GM12865 (cell line): Measurements from ENCODE around the gene ARHGAP30.
A peak's percentile ranks its signal among the peaks of the same experiment; 100 is the strongest.

Experiments
- DNase-seq: peaks from one replicate; pipeline ENCODE4 v3.0.0; 2010; ENCODE audit warnings: low read depth
- H3K4me3 ChIP-seq: 2 replicates; pipeline ENCODE4 v1.5.1; 2011; ENCODE audit warnings: mild to moderate bottlenecking, low read depth, low read length, control low read depth
- TF ChIP-seq, protein P1 (sequence below): IDR thresholded peaks from 2 replicates; pipeline ENCODE4 v1.5.1; 2011; ENCODE audit warnings: low read length, control low read depth, low read depth, inconsistent platforms; ENCODE audit not compliant: insufficient read depth; ENCODE audit errors: missing control alignments

ARHGAP30 gene

DNA sequence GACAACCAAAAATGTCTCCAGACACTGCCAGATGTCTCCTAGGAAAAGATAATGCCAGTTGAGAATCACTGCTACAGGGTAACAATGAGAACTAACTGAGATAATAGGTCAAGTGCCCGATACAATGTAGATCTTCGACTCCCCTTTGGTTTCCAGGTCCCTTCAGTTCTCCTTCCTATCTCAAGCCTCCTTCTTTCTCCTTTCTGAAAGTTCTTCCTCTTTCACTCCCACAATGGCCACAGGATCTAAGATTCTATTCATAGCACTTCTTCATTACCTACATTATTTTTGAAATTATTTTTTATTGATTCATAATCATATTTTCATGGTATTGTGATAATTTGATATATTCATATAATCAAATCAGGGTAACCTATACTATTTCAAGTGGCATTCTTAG lies 41.8 kb upstream of the ARHGAP30 start:
- TF ChIP-seq, protein P1, sequence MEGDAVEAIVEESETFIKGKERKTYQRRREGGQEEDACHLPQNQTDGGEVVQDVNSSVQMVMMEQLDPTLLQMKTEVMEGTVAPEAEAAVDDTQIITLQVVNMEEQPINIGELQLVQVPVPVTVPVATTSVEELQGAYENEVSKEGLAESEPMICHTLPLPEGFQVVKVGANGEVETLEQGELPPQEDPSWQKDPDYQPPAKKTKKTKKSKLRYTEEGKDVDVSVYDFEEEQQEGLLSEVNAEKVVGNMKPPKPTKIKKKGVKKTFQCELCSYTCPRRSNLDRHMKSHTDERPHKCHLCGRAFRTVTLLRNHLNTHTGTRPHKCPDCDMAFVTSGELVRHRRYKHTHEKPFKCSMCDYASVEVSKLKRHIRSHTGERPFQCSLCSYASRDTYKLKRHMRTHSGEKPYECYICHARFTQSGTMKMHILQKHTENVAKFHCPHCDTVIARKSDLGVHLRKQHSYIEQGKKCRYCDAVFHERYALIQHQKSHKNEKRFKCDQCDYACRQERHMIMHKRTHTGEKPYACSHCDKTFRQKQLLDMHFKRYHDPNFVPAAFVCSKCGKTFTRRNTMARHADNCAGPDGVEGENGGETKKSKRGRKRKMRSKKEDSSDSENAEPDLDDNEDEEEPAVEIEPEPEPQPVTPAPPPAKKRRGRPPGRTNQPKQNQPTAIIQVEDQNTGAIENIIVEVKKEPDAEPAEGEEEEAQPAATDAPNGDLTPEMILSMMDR = no peak
- no peak for DNase-seq
- H3K4me3 ChIP-seq = no peak overlapping the region

DNA sequence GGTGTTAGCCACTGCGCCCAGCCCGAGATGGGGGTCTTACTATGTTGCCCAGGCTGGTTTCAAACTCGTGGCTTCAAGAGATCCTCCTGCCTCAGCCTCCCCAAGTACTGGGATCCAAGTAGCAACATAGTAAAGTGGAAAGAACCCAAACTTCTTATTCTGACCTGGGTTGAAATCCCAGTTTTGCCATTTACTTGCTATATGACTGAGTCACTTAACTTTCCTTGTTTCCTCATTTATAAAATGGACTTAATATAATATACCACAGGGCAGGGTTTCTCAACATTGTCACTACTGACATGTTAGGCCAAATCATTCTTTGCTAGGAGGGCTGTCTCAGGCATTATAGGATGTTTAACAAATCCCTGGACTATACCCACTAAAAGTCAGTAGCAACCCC lies 41.4 kb upstream of the ARHGAP30 start:
- TF ChIP-seq, protein P1 = no peak
- H3K4me3 ChIP-seq = no peak overlapping the region
- no peak for DNase-seq

DNA sequence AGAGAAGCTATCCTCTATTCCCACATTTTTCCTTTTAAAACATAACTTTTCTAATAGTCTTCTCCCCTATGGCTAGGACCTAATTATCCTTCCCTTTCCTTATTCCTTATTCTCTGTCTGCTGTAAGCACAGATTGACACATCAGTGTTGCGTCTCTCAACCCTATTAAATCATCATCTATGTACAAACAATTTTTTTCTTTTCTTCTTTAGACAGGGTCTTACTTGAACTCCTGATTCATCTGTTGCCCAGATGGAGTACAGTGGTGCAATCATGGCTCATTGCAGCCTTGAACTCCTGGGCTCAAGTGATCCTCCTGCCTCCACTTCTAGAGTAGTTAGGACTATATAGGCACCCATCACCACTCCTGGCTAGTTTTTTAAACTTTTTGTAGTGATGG lies 36.7 kb upstream of the ARHGAP30 start:
- TF ChIP-seq, protein P1 = no peak
- no peak overlapping the region for H3K4me3 ChIP-seq
- no peak for DNase-seq

DNA sequence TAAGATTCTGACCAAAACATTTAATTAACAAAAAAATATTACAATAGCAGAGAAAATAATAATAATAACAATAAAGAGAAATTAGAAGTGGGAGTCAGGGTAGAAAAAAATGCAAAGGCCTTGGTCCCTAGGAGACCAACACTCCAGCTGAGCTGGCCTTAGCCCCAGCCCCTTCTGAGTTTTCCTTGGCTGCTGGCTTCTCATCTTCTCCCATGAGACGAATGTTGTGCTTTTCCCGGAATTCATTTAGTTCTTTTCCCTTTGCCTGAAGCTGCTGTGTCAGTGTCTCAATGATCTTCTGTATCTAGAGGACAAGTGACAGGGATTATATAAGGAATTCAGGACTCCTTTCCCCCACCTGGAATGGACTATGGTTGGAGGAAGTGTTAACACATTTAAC lies 30.9 kb upstream of the ARHGAP30 start:
- TF ChIP-seq, protein P1 = no peak
- no peak for DNase-seq
- no peak overlapping the region for H3K4me3 ChIP-seq

DNA sequence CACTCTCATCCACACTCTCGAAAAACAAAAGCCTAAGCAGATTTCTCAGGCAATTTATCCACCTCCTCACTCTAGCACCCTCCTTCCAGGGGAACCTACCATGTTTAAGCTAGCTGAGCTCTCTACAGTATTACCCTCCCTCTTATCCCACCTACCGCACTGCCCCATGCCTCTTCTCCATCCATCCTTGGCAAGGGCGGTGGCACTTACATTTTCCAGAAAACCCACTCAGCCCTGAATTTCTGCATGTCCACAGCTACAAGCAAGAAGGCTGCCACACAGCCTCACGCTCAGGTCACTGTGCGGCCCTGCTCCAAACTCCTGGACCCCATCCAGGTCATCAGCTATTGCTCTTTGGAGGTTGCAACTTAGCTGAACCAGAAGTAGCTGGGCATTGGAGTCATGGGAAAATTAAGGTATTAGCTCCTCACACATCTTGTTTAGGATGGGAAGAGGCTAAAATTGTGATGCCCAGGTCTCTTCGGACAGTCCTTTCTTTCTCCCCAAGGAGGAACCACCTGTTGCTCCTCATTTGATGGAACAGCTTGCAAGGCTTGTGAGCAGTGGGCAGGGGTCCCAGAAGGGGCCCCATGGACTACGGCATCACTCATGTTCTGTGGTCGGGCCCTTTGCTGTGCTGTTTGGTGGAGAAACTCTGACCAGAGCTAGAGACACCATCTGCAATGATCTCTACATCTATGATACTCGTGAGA lies 29.6 kb upstream of the ARHGAP30 start:
- TF ChIP-seq, protein P1 = no peak
- peak overlapping the region; percentile 68 for H3K4me3 ChIP-seq
- no peak for DNase-seq

DNA sequence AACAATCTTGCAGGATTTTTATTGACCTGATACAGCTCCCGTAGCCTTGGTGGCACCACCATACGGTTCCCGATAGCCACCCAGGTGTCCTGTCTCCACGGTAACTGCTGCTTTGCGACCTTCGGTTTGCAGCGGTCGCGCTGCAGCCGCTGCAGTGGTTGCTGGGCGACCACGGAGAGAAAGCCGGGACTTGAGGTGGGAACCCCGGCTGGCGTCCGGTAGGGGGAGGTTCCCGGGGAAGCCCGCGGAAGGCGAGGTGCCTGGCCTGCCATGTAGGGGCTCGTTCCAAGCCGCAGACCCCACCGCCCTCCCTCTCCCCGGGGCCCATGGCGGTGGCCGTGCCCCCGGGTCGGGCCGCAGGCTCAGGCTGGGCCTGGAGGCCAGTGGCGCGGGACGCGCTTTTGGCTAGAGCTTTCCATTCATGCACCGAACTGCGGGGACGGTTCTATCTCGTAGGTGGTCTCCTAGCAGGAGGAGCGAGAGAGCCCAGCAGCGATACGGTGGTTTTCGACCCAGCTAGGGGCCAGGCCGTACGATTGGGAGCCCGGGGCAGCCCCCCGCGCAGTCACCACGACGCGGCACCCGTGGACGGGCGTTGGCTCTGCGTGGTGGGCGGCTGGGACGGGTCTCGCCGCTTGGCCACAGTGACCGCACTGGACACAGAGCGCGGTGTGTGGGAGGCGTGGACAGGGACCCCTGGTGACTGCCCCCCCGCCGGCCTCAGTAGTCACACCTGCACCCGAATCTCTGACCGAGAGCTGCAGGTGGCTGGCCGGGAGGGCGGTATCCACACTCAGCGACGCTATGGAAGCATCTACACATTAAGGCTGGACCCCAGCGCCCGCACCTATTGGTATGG lies 28.7 kb upstream of the ARHGAP30 start, which contains the start of gene KLHDC9:
Gene KLHDC9 (plus strand): TSS at position 152 of the 859 bp plus-strand sequence. CDS start 175 bp downstream, at position 327.
- H3K4me3 ChIP-seq = peak within 1 kb of the TSS; percentile 68
- TF ChIP-seq, protein P1 = peak; percentile 17
- DNase-seq = peak; percentile 98

DNA sequence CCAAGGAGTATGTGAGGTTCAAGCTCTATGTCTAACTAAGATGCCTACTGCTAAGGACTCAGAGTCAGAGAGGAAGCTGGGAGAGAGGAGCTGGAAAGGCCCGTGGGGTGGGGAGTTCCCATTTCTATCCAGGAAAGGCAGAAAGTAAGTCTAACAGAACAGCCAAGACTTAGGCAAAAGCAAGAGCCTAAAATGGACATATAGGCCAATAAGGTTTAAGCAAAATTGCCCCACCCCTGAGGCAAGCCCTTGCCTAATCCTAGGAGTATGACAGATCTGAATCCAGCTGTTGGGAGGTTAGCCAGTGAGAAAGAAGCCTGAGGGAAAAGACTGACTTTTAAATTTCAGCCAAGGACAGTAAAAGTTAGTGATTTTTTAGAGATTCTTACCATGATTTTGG lies 26.8 kb upstream of the ARHGAP30 start:
- TF ChIP-seq, protein P1 = no peak
- peak; percentile 34 for DNase-seq
- H3K4me3 ChIP-seq = no peak overlapping the region
